H1 (cell line): Measurements from ENCODE around the gene GRM7. TPM values are rescaled to one million over a fixed set of nuclear protein-coding genes. Genes with fewer than 3 reads are reported as not detected.

Experiments
- ATF2 ChIP-seq: IDR thresholded peaks from 2 replicates; pipeline ENCODE4 v1.6.1; 2012; ENCODE audit warnings: low read length, inconsistent platforms
- CHD7 ChIP-seq: fragments of 300-600 bp; sonication (generic); IDR thresholded peaks from 2 replicates; pipeline ENCODE4 v1.7.1; 2012; ENCODE audit warnings: low read length, moderate library complexity, mild to moderate bottlenecking, inconsistent platforms; ENCODE audit not compliant: insufficient replicate concordance
- CREB1 ChIP-seq: IDR thresholded peaks from 2 replicates; pipeline ENCODE4 v1.6.1; 2012; ENCODE audit warnings: inconsistent platforms
- EZH2 ChIP-seq: fragments of 200-600 bp; sonication (generic); IDR thresholded peaks from 2 replicates; pipeline ENCODE4 v1.7.1; 2012; ENCODE audit warnings: low read depth, mild to moderate bottlenecking, moderate library complexity, low read length, inconsistent platforms; ENCODE audit not compliant: severe bottlenecking
- GABPA ChIP-seq: IDR thresholded peaks from 2 replicates; pipeline ENCODE4 v1.6.1; 2011; ENCODE audit warnings: mild to moderate bottlenecking, low read length, moderate library complexity, borderline replicate concordance; ENCODE audit not compliant: insufficient read depth
- HDAC2 ChIP-seq, 2 experiments: fragments of 300-600 bp in 1 of 2; sonication (generic) in 1 of 2; IDR thresholded peaks; 2 replicates each; pipeline ENCODE4 v1.6.1; 2011 to 2012; ENCODE audit warnings: low read depth in 2 of 2, low read length in 2 of 2, mild to moderate bottlenecking in 2 of 2, moderate library complexity in 2 of 2, borderline replicate concordance in 1 of 2, inconsistent platforms in 1 of 2
- JUN ChIP-seq: IDR thresholded peaks from 2 replicates; pipeline ENCODE4 v1.6.1; 2011; ENCODE audit warnings: low read depth, mild to moderate bottlenecking, improper control_type of control experiment, low read length
- ZNF274 ChIP-seq: IDR thresholded peaks from 2 replicates; pipeline ENCODE4 v1.7.0; 2012; ENCODE audit warnings: low read length, borderline replicate concordance; ENCODE audit errors: extremely low read depth
- polyA plus RNA-seq, 7 experiments: library from polyadenylated mRNA; depleted of rRNA in 3 of 7; stranded (reverse) in 5 of 7; unstranded in 2 of 7; fragments of >200 nt in 5 of 7; fragments of 200-250 nt in 2 of 7; gene quantifications; 1 replicate in 5 of 7; 2 replicates in 1 of 7; 4 replicates in 1 of 7; pipeline versions ENCODE4 v1.2.1 to v1.2.3, GENCODE V29; 2011 to 2013; ENCODE audit warnings: missing spikeins in 2 of 7, mixed read lengths in 2 of 7
- total RNA-seq: library from RNA; stranded (reverse); fragmentation: NEBNext Ultra II Directional; extraction: Animal tissue kit (Norgen Biotek cat#: 25700); gene quantifications from 2 replicates; pipeline ENCODE4 v1.2.1, GENCODE V29; 2021

The GRM7 gene
- total and polyA plus RNA-seq, 2 of the 8 experiments (the other 6 are each of a cell fraction or from before 2014, with no cell fraction given): 0.17 to 0.24 TPM

DNA sequence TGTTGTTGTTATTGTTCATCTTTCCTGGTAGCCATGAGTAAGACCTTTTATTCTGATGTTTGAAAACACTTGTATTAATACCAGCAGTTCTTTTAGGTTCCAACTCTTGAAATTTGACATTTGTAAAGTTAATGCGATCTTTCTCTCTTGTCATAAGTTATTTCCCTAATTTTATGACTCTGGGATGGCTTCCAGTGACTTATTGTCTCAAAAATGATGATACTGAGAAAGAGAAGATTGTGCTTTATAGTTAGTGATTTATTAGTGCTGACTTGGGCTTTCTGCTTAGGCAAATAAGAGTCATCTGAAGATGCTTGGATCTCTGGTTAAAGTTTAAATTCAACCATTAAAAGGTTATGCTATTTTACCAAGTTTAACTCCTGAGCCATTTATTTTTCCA, 715.2 kb downstream of the GRM7 start (continued):
- no peak for TF ChIP-seq CHD7
- TF ChIP-seq CREB1: no peak
- no peak for TF ChIP-seq ATF2
- TF ChIP-seq ZNF274: no peak
- TF ChIP-seq JUN: no peak
- TF ChIP-seq EZH2: no peak
- no peak for TF ChIP-seq GABPA
- TF ChIP-seq HDAC2 (IDR thresholded peaks at IDR 0.05; ENCODE audit: borderline replicate concordance in 1 of 2, low read depth in 2 of 2, low read length in 2 of 2): no peak
